HS-27A (cell line): ENCODE measurements around the gene ELL3.

ENCODE experiments used
- DNase-seq: peaks from one replicate; pipeline ENCODE4 v3.0.0-alpha.2; 2012; ENCODE audit warnings: low read depth, missing footprints

The ELL3 gene

GRCh38 chr15:43723151-43723550 lies 53.6 kb downstream of the ELL3 start:
- no peak for DNase-seq
